ENCODE data around the gene PODN. TPM values are rescaled to one million over a fixed set of nuclear protein-coding genes. Genes with fewer than 3 reads are reported as not detected.

The PODN gene
- total RNA-seq, 1 experiment from 2014 or later: not detected

DNA sequence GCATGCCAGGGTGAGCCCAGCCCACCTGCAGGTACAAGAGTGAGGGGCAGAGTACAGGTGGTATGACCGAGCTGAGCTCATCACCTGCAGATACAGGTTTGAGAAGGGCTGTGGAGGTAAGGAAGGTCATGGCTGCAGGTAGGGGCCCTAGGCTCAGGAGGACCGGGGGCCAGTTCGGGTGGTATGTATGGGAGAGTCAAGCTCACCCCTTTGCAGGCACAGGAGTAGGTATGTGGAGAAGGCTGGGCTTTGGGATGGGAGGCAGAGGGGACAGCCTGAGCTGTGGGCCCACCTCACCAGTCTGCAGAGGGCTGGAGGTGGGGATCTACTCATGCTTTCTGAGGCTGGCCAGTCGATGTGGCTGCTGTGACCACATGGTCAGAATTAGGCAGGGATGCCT, 17.2 kb downstream of the PODN start:
- Histone ChIP-seq H2AFZ (no peak overlapping the region), H3F3A (ENCODE audit: insufficient read depth, low read depth) (no peaks in the 10 kb centered on the region), H3K27me3 (ENCODE audit: insufficient read depth, low read depth) (no peaks in the 10 kb centered on the region), H3K4me2 (no peak overlapping the region), H4K20me1 (ENCODE audit: insufficient read depth) (no peaks in the 10 kb centered on the region), H3K4me3 (no peak overlapping the region), H3K4me1 (replicated peaks; ENCODE audit: insufficient read depth) (no peaks in the 10 kb centered on the region), H3K27ac (no peak overlapping the region), H3K9me3 (ENCODE audit: insufficient read depth, low read depth) (no peaks in the 10 kb centered on the region), H3K79me2 (ENCODE audit: low read depth) (no peaks in the 10 kb centered on the region), H3K9me2 (ENCODE audit: insufficient read depth) (no peaks in the 10 kb centered on the region), H3K36me3 (ENCODE audit: low read depth) (no peaks in the 10 kb centered on the region)
- CTCF ChIA-PET: no interaction called here
- POLR2A ChIA-PET (ENCODE audit: unreplicated experiment): interaction anchor here (0.6 kb wide), 1 partner anchor 351 kb away, joined by 5 read pairs; no protein-coding TSS in a partner anchor
- BruUV-seq (replicated peaks): no TSS peak
- DNase-seq: no peak
- TF ChIP-seq, protein P1, sequence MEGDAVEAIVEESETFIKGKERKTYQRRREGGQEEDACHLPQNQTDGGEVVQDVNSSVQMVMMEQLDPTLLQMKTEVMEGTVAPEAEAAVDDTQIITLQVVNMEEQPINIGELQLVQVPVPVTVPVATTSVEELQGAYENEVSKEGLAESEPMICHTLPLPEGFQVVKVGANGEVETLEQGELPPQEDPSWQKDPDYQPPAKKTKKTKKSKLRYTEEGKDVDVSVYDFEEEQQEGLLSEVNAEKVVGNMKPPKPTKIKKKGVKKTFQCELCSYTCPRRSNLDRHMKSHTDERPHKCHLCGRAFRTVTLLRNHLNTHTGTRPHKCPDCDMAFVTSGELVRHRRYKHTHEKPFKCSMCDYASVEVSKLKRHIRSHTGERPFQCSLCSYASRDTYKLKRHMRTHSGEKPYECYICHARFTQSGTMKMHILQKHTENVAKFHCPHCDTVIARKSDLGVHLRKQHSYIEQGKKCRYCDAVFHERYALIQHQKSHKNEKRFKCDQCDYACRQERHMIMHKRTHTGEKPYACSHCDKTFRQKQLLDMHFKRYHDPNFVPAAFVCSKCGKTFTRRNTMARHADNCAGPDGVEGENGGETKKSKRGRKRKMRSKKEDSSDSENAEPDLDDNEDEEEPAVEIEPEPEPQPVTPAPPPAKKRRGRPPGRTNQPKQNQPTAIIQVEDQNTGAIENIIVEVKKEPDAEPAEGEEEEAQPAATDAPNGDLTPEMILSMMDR (conservative IDR thresholded peaks at IDR 0.05): no peak
- no peak for TF ChIP-seq EZH2 (IDR thresholded peaks at IDR 0.05; ENCODE audit: low read depth)
- intact Hi-C loops (cut with micrococcal nuclease; ENCODE audit: unreplicated experiment): no loop called here

DNA sequence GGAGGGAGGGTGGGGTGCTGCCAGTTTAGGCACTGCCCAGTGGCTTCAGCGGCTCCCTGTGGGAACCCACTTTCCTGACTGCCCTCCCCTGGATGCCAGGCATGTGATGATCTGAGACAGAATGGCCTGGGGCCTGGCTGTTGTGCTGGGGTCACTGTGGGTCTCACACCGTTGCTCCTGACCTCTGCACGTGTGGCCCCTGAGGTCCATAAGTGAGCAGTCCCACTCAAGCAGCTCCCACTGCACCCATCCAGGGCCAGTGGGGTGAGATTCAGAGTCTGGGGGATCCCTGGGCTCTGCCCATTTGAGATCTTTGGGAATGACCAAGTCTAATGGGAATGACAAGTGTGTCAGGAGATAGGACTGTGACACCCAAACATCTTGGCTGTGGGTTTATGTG, 18.0 kb downstream of the PODN start:
- no peaks in the 10 kb centered on the region for H3F3A ChIP-seq (ENCODE audit: insufficient read depth, low read depth)
- no peak overlapping the region for H3K4me3 ChIP-seq
- H3K9me2 ChIP-seq (ENCODE audit: insufficient read depth): no peaks in the 10 kb centered on the region
- no peaks in the 10 kb centered on the region for H3K27me3 ChIP-seq (ENCODE audit: insufficient read depth, low read depth)
- H3K9me3 ChIP-seq (ENCODE audit: insufficient read depth, low read depth): no peaks in the 10 kb centered on the region
- H4K20me1 ChIP-seq (ENCODE audit: insufficient read depth): no peaks in the 10 kb centered on the region
- TF ChIP-seq, protein P1 (conservative IDR thresholded peaks at IDR 0.05): no peak
- no peak for TF ChIP-seq EZH2 (IDR thresholded peaks at IDR 0.05; ENCODE audit: low read depth)
- CTCF ChIA-PET: no interaction called here
- H3K79me2 ChIP-seq (ENCODE audit: low read depth): no peaks in the 10 kb centered on the region
- BruUV-seq (replicated peaks): no TSS peak
- DNase-seq: no peak
- no peak overlapping the region for H3K27ac ChIP-seq
- no peak overlapping the region for H3K4me2 ChIP-seq
- intact Hi-C loops (cut with micrococcal nuclease; ENCODE audit: unreplicated experiment): loop anchor here (10.0 kb wide), 1 partner anchor 95 kb away; no protein-coding TSS in a partner anchor
- no peak overlapping the region for H2AFZ ChIP-seq
- H3K4me1 ChIP-seq (replicated peaks; ENCODE audit: insufficient read depth): no peaks in the 10 kb centered on the region
- H3K36me3 ChIP-seq (ENCODE audit: low read depth): no peaks in the 10 kb centered on the region
- POLR2A ChIA-PET (ENCODE audit: unreplicated experiment): no interaction called here

DNA sequence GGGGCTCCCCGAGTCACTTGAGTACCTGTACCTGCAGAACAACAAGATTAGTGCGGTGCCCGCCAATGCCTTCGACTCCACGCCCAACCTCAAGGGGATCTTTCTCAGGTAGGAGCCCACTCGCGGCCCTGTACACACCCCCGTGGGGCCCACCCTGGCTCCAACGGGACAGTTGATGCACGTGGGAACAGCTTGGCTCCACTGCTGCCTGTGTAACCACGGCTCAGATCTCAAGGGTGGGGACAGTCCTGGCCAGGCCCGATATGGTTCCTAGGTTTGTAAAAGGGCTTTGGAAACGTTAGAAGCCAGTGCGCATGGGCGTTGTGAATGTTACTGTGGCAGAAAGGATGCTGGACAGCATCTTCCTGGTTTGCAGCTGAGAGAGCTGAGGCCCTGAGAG, 18.8 kb downstream of the PODN start:
- no peak for DNase-seq
- Histone ChIP-seq H3K4me1 (replicated peaks; ENCODE audit: insufficient read depth) (no peaks in the 10 kb centered on the region), H3K27me3 (ENCODE audit: insufficient read depth, low read depth) (no peaks in the 10 kb centered on the region), H3K4me3 (no peak overlapping the region), H3K4me2 (no peak overlapping the region), H3K9me3 (ENCODE audit: insufficient read depth, low read depth) (no peaks in the 10 kb centered on the region), H3K9me2 (ENCODE audit: insufficient read depth) (no peaks in the 10 kb centered on the region), H3K27ac (no peak overlapping the region), H3K79me2 (ENCODE audit: low read depth) (no peaks in the 10 kb centered on the region), H4K20me1 (ENCODE audit: insufficient read depth) (no peaks in the 10 kb centered on the region), H3F3A (ENCODE audit: insufficient read depth, low read depth) (no peaks in the 10 kb centered on the region), H2AFZ (no peak overlapping the region), H3K36me3 (ENCODE audit: low read depth) (no peaks in the 10 kb centered on the region)
- intact Hi-C loops (cut with micrococcal nuclease; ENCODE audit: unreplicated experiment): loop anchor here (10.0 kb wide), 1 partner anchor 94 kb away; no protein-coding TSS in a partner anchor
- POLR2A ChIA-PET (ENCODE audit: unreplicated experiment): no interaction called here
- BruUV-seq (replicated peaks): no TSS peak
- CTCF ChIA-PET: no interaction called here
- TF ChIP-seq, protein P1 (conservative IDR thresholded peaks at IDR 0.05): no peak
- TF ChIP-seq EZH2 (IDR thresholded peaks at IDR 0.05; ENCODE audit: low read depth): no peak
